Effector memory CD4-positive, alpha-beta T cell (primary cell): ENCODE data around the gene GABRG2.

Experiments
- DNase-seq, 3 donors: peaks; one replicate each; pipeline ENCODE4 v3.0.0-alpha.2; 2020
- H3K27ac ChIP-seq: 2 replicates; pipeline ENCODE4 v1.7.0; 2013; ENCODE audit warnings: mild to moderate bottlenecking, low read length, moderate library complexity; ENCODE audit not compliant: insufficient read depth, poor library complexity, severe bottlenecking
- H3K27me3 ChIP-seq: replicated peaks from 2 replicates; pipeline ENCODE4 v1.7.0; 2013; ENCODE audit warnings: mild to moderate bottlenecking, low read length; ENCODE audit not compliant: insufficient read depth, control insufficient read depth, poor library complexity, severe bottlenecking
- H3K36me3 ChIP-seq: 2 replicates; pipeline ENCODE4 v1.7.0; 2013; ENCODE audit warnings: mild to moderate bottlenecking, low read length, moderate library complexity; ENCODE audit not compliant: control insufficient read depth, insufficient read depth
- H3K4me1 ChIP-seq: 2 replicates; pipeline ENCODE4 v1.7.0; 2013; ENCODE audit warnings: low read length, mild to moderate bottlenecking; ENCODE audit not compliant: control insufficient read depth, insufficient read depth, poor library complexity, severe bottlenecking
- H3K4me3 ChIP-seq: 2 replicates; pipeline ENCODE4 v1.7.0; 2013; ENCODE audit warnings: low read length, low read depth, mild to moderate bottlenecking; ENCODE audit not compliant: insufficient read depth, poor library complexity, severe bottlenecking
- H3K9me3 ChIP-seq: 2 replicates; pipeline ENCODE4 v1.7.0; 2013; ENCODE audit warnings: mild to moderate bottlenecking, low read length, moderate library complexity; ENCODE audit not compliant: control insufficient read depth

Gene GABRG2

GRCh38 chr5:162174358-162174974 lies 106.9 kb downstream of the GABRG2 start:
- Histone ChIP-seq H3K27me3 (no peaks in the 10 kb centered on the region), H3K36me3 (no peaks in the 10 kb centered on the region), H3K9me3 (no peaks in the 10 kb centered on the region), H3K27ac (no peak overlapping the region), H3K4me3 (no peak overlapping the region), H3K4me1 (no peaks in the 10 kb centered on the region)
- no peak for DNase-seq

- H3K27me3 ChIP-seq = no peaks in the 10 kb centered on the region
- no peak overlapping the region for H3K4me3 ChIP-seq
- no peaks in the 10 kb centered on the region for H3K4me1 ChIP-seq
- H3K9me3 ChIP-seq = no peaks in the 10 kb centered on the region
- H3K27ac ChIP-seq = no peak overlapping the region
- no peaks in the 10 kb centered on the region for H3K36me3 ChIP-seq
- no peak for DNase-seq
These were observed 119.8 kb downstream of the GABRG2 start for GRCh38 chr5:162187371-162187770.

- Histone ChIP-seq H3K27me3 (no peaks in the 10 kb centered on the region), H3K9me3 (no peaks in the 10 kb centered on the region), H3K27ac (no peak overlapping the region), H3K36me3 (no peaks in the 10 kb centered on the region), H3K4me3 (no peak overlapping the region), H3K4me1 (no peaks in the 10 kb centered on the region)
- DNase-seq = no peak
These were observed 122.1 kb downstream of the GABRG2 start for GRCh38 chr5:162189719-162190118.

- H3K36me3 ChIP-seq = no peaks in the 10 kb centered on the region
- DNase-seq = no peak
- H3K4me1 ChIP-seq = no peaks in the 10 kb centered on the region
- no peak overlapping the region for H3K27ac ChIP-seq
- no peaks in the 10 kb centered on the region for H3K9me3 ChIP-seq
- no peak overlapping the region for H3K4me3 ChIP-seq
- no peaks in the 10 kb centered on the region for H3K27me3 ChIP-seq
These were observed 125.4 kb downstream of the GABRG2 start for GRCh38 chr5:162193012-162193411.

GRCh38 chr5:162196351-162196750 lies 128.8 kb downstream of the GABRG2 start:
- Histone ChIP-seq H3K9me3 (no peaks in the 10 kb centered on the region), H3K4me3 (no peak overlapping the region), H3K36me3 (no peaks in the 10 kb centered on the region), H3K27me3 (no peaks in the 10 kb centered on the region), H3K27ac (no peak overlapping the region), H3K4me1 (no peaks in the 10 kb centered on the region)
- no peak for DNase-seq

- Histone ChIP-seq H3K27ac (no peak overlapping the region), H3K27me3 (no peaks in the 10 kb centered on the region), H3K4me3 (no peak overlapping the region), H3K4me1 (no peaks in the 10 kb centered on the region), H3K36me3 (no peaks in the 10 kb centered on the region), H3K9me3 (no peaks in the 10 kb centered on the region)
- no peak for DNase-seq
These were observed 134.8 kb downstream of the GABRG2 start for GRCh38 chr5:162202285-162202880.
